Activated naive CD4-positive, alpha-beta T cell treated with anti-CD3 and anti-CD28 coated beads, Interleukin-2, amount 50 U/mL, for 24 hours (primary cell): Measurements from ENCODE around the gene PPP1R12B.
A peak's percentile ranks its signal among the peaks of the same experiment; 100 is the strongest.
"Not testable (repeated sequence)": the region's sequence is repeated elsewhere in the genome, so short reads cannot be mapped to it uniquely, and the experiment has no call there.

Experiments
- H3K27ac Mint-ChIP-seq: one replicate; pipeline ENCODE4 v1.8.0; 2021; ENCODE audit warnings: mild to moderate bottlenecking, mixed read lengths
- H3K27me3 Mint-ChIP-seq: one replicate; pipeline ENCODE4 v1.8.0; 2021; ENCODE audit warnings: mixed read lengths
- H3K36me3 Mint-ChIP-seq: one replicate; pipeline ENCODE4 v1.8.0; 2021; ENCODE audit warnings: mixed read lengths
- H3K4me1 Mint-ChIP-seq: one replicate; pipeline ENCODE4 v1.8.0; 2021; ENCODE audit warnings: mixed read lengths
- H3K4me3 Mint-ChIP-seq: one replicate; pipeline ENCODE4 v1.8.0; 2021; ENCODE audit warnings: mild to moderate bottlenecking, mixed read lengths
- H3K9me3 Mint-ChIP-seq: one replicate; pipeline ENCODE4 v1.8.0; 2021; ENCODE audit warnings: mixed read lengths

Gene PPP1R12B

GRCh38 chr1:202619012-202619411 lies 270.5 kb downstream of the PPP1R12B start:
- not testable (repeated sequence) for H3K27ac Mint-ChIP-seq, H3K36me3 Mint-ChIP-seq, H3K4me3 Mint-ChIP-seq, H3K9me3 Mint-ChIP-seq
- Mint-ChIP-seq H3K27me3 (peaks cover 13% of the 10 kb centered on the region), H3K4me1 (peaks cover 17% of the 10 kb centered on the region)

GRCh38 chr1:202619505-202619904 lies 271.0 kb downstream of the PPP1R12B start:
- Mint-ChIP-seq H3K4me3 (no peak overlapping the region), H3K9me3 (no peaks in the 10 kb centered on the region), H3K27me3 (peaks cover 13% of the 10 kb centered on the region), H3K36me3 (no peaks in the 10 kb centered on the region), H3K27ac (no peak overlapping the region), H3K4me1 (peaks cover 17% of the 10 kb centered on the region)

- H3K4me1 Mint-ChIP-seq, result peaks cover 17% of the 10 kb centered on the region
- H3K27ac Mint-ChIP-seq, H3K36me3 Mint-ChIP-seq, H3K4me3 Mint-ChIP-seq, H3K9me3 Mint-ChIP-seq: not testable (repeated sequence)
- peaks cover 13% of the 10 kb centered on the region for H3K27me3 Mint-ChIP-seq
Measured at GRCh38 chr1:202620036-202620435, 271.5 kb downstream of the PPP1R12B start.

- H3K27ac Mint-ChIP-seq, result no peak overlapping the region
- H3K9me3 Mint-ChIP-seq, result no peaks in the 10 kb centered on the region
- H3K36me3 Mint-ChIP-seq, result no peaks in the 10 kb centered on the region
- H3K4me1 Mint-ChIP-seq, result peaks cover 6% of the 10 kb centered on the region
- no peak overlapping the region for H3K4me3 Mint-ChIP-seq
- peaks cover 13% of the 10 kb centered on the region for H3K27me3 Mint-ChIP-seq
Measured at GRCh38 chr1:202621446-202621845, 272.9 kb downstream of the PPP1R12B start.

GRCh38 chr1:202622388-202622787 lies 273.9 kb downstream of the PPP1R12B start:
- Mint-ChIP-seq H3K4me1 (peaks cover 6% of the 10 kb centered on the region), H3K27me3 (peaks cover 9% of the 10 kb centered on the region), H3K36me3 (no peaks in the 10 kb centered on the region), H3K4me3 (no peak overlapping the region), H3K9me3 (no peaks in the 10 kb centered on the region), H3K27ac (no peak overlapping the region)

GRCh38 chr1:202623075-202623474 lies 274.6 kb downstream of the PPP1R12B start:
- H3K27ac Mint-ChIP-seq, result no peak overlapping the region
- no peaks in the 10 kb centered on the region for H3K36me3 Mint-ChIP-seq
- H3K4me3 Mint-ChIP-seq, result no peak overlapping the region
- H3K4me1 Mint-ChIP-seq, result peaks cover 12% of the 10 kb centered on the region
- H3K9me3 Mint-ChIP-seq, result no peaks in the 10 kb centered on the region
- peaks cover 8% of the 10 kb centered on the region for H3K27me3 Mint-ChIP-seq

- not testable (repeated sequence) for H3K27me3 Mint-ChIP-seq, H3K4me3 Mint-ChIP-seq, H3K36me3 Mint-ChIP-seq, H3K9me3 Mint-ChIP-seq, H3K27ac Mint-ChIP-seq
- peaks cover 16% of the 10 kb centered on the region for H3K4me1 Mint-ChIP-seq
Measured at GRCh38 chr1:202623476-202623875, 275.0 kb downstream of the PPP1R12B start.

GRCh38 chr1:202624088-202624780 lies 275.7 kb downstream of the PPP1R12B start:
- Mint-ChIP-seq H3K4me1 (peaks cover 24% of the 10 kb centered on the region), H3K9me3 (no peaks in the 10 kb centered on the region), H3K27ac (no peak overlapping the region), H3K4me3 (no peak overlapping the region), H3K27me3 (peaks cover 2% of the 10 kb centered on the region), H3K36me3 (no peaks in the 10 kb centered on the region)

GRCh38 chr1:202624781-202625108 lies 276.2 kb downstream of the PPP1R12B start:
- H3K36me3 Mint-ChIP-seq, result no peaks in the 10 kb centered on the region

GRCh38 chr1:202625416-202626360 lies 277.2 kb downstream of the PPP1R12B start:
- Mint-ChIP-seq H3K36me3 (no peaks in the 10 kb centered on the region), H3K4me1 (peaks cover 36% of the 10 kb centered on the region), H3K9me3 (no peaks in the 10 kb centered on the region), H3K4me3 (no peak overlapping the region), H3K27ac (no peak overlapping the region), H3K27me3 (peaks cover 4% of the 10 kb centered on the region)

More at GRCh38 chr1:202624781-202625108, 276.2 kb downstream of the PPP1R12B start:
- Mint-ChIP-seq H3K27me3 (peaks cover 2% of the 10 kb centered on the region), H3K4me3 (no peak overlapping the region), H3K27ac (no peak overlapping the region), H3K4me1 (peaks cover 29% of the 10 kb centered on the region), H3K9me3 (no peaks in the 10 kb centered on the region)

GRCh38 chr1:202627036-202627435 lies 278.5 kb downstream of the PPP1R12B start:
- not testable (repeated sequence) for H3K36me3 Mint-ChIP-seq, H3K27me3 Mint-ChIP-seq, H3K9me3 Mint-ChIP-seq, H3K4me3 Mint-ChIP-seq, H3K27ac Mint-ChIP-seq
- peaks cover 48% of the 10 kb centered on the region for H3K4me1 Mint-ChIP-seq

GRCh38 chr1:202627841-202628565 lies 279.5 kb downstream of the PPP1R12B start:
- Mint-ChIP-seq H3K27ac (no peak overlapping the region), H3K4me3 (no peak overlapping the region), H3K4me1 (peaks cover 48% of the 10 kb centered on the region)

GRCh38 chr1:202628646-202629215 lies 280.2 kb downstream of the PPP1R12B start:
- Mint-ChIP-seq H3K4me3 (peak overlapping the region; percentile 33), H3K4me1 (peaks cover 48% of the 10 kb centered on the region), H3K36me3 (no peaks in the 10 kb centered on the region), H3K27ac (no peak overlapping the region), H3K9me3 (no peaks in the 10 kb centered on the region), H3K27me3 (peaks cover 1% of the 10 kb centered on the region)

More at GRCh38 chr1:202627841-202628565, 279.5 kb downstream of the PPP1R12B start:
- H3K36me3 Mint-ChIP-seq, result no peaks in the 10 kb centered on the region
- no peaks in the 10 kb centered on the region for H3K9me3 Mint-ChIP-seq
- H3K27me3 Mint-ChIP-seq, result peaks cover 1% of the 10 kb centered on the region

- H3K4me3 Mint-ChIP-seq, result peak overlapping the region; percentile 30
- H3K9me3 Mint-ChIP-seq, H3K36me3 Mint-ChIP-seq, H3K27me3 Mint-ChIP-seq, H3K27ac Mint-ChIP-seq: not testable (repeated sequence)
- peaks cover 48% of the 10 kb centered on the region for H3K4me1 Mint-ChIP-seq
Measured at GRCh38 chr1:202629257-202629811, 280.8 kb downstream of the PPP1R12B start.

GRCh38 chr1:202630096-202630495 lies 281.6 kb downstream of the PPP1R12B start:
- not testable (repeated sequence) for H3K36me3 Mint-ChIP-seq, H3K9me3 Mint-ChIP-seq, H3K4me3 Mint-ChIP-seq, H3K27me3 Mint-ChIP-seq, H3K27ac Mint-ChIP-seq
- peaks cover 48% of the 10 kb centered on the region for H3K4me1 Mint-ChIP-seq
